GM12878 (cell line): ENCODE measurements around the gene LDB2. TPM values are rescaled to one million over a fixed set of nuclear protein-coding genes. Genes with fewer than 3 reads are reported as not detected.

Experiments
- ATAC-seq: fragments of 200-7000 bp; cut with Tn5 transposase; 3 replicates; pipeline ENCODE4 v1.9.1; 2020; ENCODE audit warnings: mild to moderate bottlenecking, moderate library complexity
- BruUV-seq: library from RNA; stranded (reverse); fragments of 400-500 nt; replicated peaks from 2 replicates; lab custom pipeline; 2021; lab: Mats Ljungman, UMichigan
- CTCF ChIA-PET: fragments of 300-600 bp; sonication (Branson Sonifier 250); formaldehyde crosslinking; extraction: SDS; loops from one replicate; lab custom pipeline; 2021; ENCODE audit warnings: inconsistent platforms; lab: Yijun Ruan, JAX
- POLR2A ChIA-PET: fragments of 350-600 bp; formaldehyde crosslinking; extraction: SDS; loops from one replicate; lab custom pipeline; 2021; ENCODE audit warnings: inconsistent platforms; lab: Charles Lee
- RAD21 ChIA-PET: fragments of 300-600 bp; sonication (Branson Sonifier 250); formaldehyde crosslinking; loops from one replicate; lab custom pipeline; 2023; ENCODE audit warnings: antibody characterized with exemption; ENCODE audit not compliant: unreplicated experiment; lab: Charles Lee
- SMC1A ChIA-PET: fragments of 300-600 bp; sonication (Branson Sonifier 250); formaldehyde crosslinking; loops from one replicate; lab custom pipeline; 2023; ENCODE audit not compliant: unreplicated experiment, uncharacterized antibody; lab: Charles Lee
- DNase-seq: peaks from one replicate; pipeline ENCODE4 v3.0.0-alpha.2; 2011; ENCODE audit warnings: low read depth, low spot score
- FAIRE-seq: peaks from 3 replicates; lab custom pipeline; 2011; peaks lifted over from hg19 to GRCh38; lab: Jason Lieb, UNC
- H2AFZ ChIP-seq: 2 replicates; pipeline ENCODE4 v1.6.0; 2011; ENCODE audit warnings: low read depth, low read length, control low read depth; ENCODE audit not compliant: control insufficient read depth
- H3K27ac ChIP-seq: 2 replicates; pipeline ENCODE4 v1.5.1; 2011; ENCODE audit warnings: control low read depth; ENCODE audit not compliant: control insufficient read depth, insufficient read depth
- H3K27me3 ChIP-seq, 2 experiments: replicated peaks in 1 of 2; 2 replicates each; pipeline versions ENCODE4 v1.6.0 to v1.6.1; 2011; ENCODE audit warnings: low read length in 1 of 2; ENCODE audit not compliant: control insufficient read depth in 2 of 2, insufficient read depth in 2 of 2
- H3K36me3 ChIP-seq, 2 experiments: 2 replicates each; pipeline ENCODE4 v1.5.1; 2011; ENCODE audit warnings: low read length in 1 of 2; ENCODE audit not compliant: control insufficient read depth in 2 of 2, insufficient read depth in 2 of 2
- H3K4me1 ChIP-seq: 2 replicates; pipeline ENCODE4 v1.6.1; 2011; ENCODE audit warnings: mild to moderate bottlenecking, low read length, moderate library complexity, mixed read lengths; ENCODE audit not compliant: control insufficient read depth, insufficient read depth
- H3K4me2 ChIP-seq: 2 replicates; pipeline ENCODE4 v1.6.0; 2011; ENCODE audit warnings: control low read depth; ENCODE audit not compliant: control insufficient read depth, insufficient read depth
- H3K4me3 ChIP-seq: fragments of 200-600 bp; sonication (generic); 2 replicates; pipeline ENCODE4 v1.5.1; 2016
- H3K79me2 ChIP-seq: 2 replicates; pipeline ENCODE4 v1.6.0; 2011; ENCODE audit warnings: low read length; ENCODE audit not compliant: control insufficient read depth, insufficient read depth
- H3K9ac ChIP-seq: 2 replicates; pipeline ENCODE4 v1.8.0; 2011; ENCODE audit warnings: low read length, control low read depth, mixed read lengths; ENCODE audit not compliant: control insufficient read depth, insufficient read depth
- H3K9me3 ChIP-seq: replicated peaks from 3 replicates; pipeline ENCODE4 v1.5.1; 2011; ENCODE audit warnings: mild to moderate bottlenecking, low read length; ENCODE audit not compliant: control insufficient read depth, insufficient read depth
- H4K20me1 ChIP-seq: 2 replicates; pipeline ENCODE4 v1.6.0; 2011; ENCODE audit not compliant: control insufficient read depth, insufficient read depth
- BACH1 ChIP-seq: fragments of 450-650 bp; IDR thresholded peaks from 2 replicates; pipeline ENCODE4 v1.6.1; 2017; ENCODE audit warnings: mild to moderate bottlenecking, borderline replicate concordance
- EED ChIP-seq: sonication (generic); IDR thresholded peaks from 2 replicates; pipeline ENCODE4 v1.6.1; 2016; ENCODE audit warnings: antibody characterized with exemption, low read depth
- ESRRA ChIP-seq: IDR thresholded peaks from 2 replicates; pipeline ENCODE4 v1.6.1; 2012; ENCODE audit warnings: mild to moderate bottlenecking, low read length, improper control_type of control experiment
- ETV6 ChIP-seq, 2 experiments: fragments of 450-650 bp in 1 of 2; IDR thresholded peaks in 1 of 2; conservative IDR thresholded peaks in 1 of 2; 2 replicates each; pipeline ENCODE4 v1.6.1; 2014; ENCODE audit warnings: antibody characterized with exemption in 1 of 2, borderline replicate concordance in 1 of 2, low read depth in 1 of 2, mild to moderate bottlenecking in 1 of 2, moderate library complexity in 1 of 2
- IRF4 ChIP-seq: IDR thresholded peaks from 2 replicates; pipeline ENCODE4 v1.6.1; 2011; ENCODE audit warnings: low read depth, low read length
- JUNB ChIP-seq: IDR thresholded peaks from 2 replicates; pipeline ENCODE4 v1.6.1; 2016; ENCODE audit warnings: antibody characterized with exemption, mild to moderate bottlenecking
- JUND ChIP-seq: IDR thresholded peaks from 2 replicates; pipeline ENCODE4 v1.6.1; 2012; ENCODE audit warnings: low read depth, mild to moderate bottlenecking, low read length, improper control_type of control experiment, moderate library complexity
- KDM1A ChIP-seq: fragments of 200-600 bp; sonication (generic); IDR thresholded peaks from 2 replicates; pipeline ENCODE4 v1.6.1; 2016; ENCODE audit warnings: borderline replicate concordance
- NFYA ChIP-seq: IDR thresholded peaks from 2 replicates; pipeline ENCODE4 v1.6.1; 2011; ENCODE audit warnings: low read depth, mild to moderate bottlenecking, low read length, improper control_type of control experiment, borderline replicate concordance
- NRF1 ChIP-seq: conservative IDR thresholded peaks from 2 replicates; pipeline ENCODE4 v1.6.1; 2011; ENCODE audit warnings: mild to moderate bottlenecking, low read depth, low read length, improper control_type of control experiment
- PAX5 ChIP-seq: IDR thresholded peaks from 2 replicates; pipeline ENCODE4 v1.6.1; 2011; ENCODE audit warnings: low read depth, low read length, borderline replicate concordance
- SIX5 ChIP-seq: IDR thresholded peaks from 2 replicates; pipeline ENCODE4 v1.6.1; 2011; ENCODE audit warnings: mild to moderate bottlenecking, low read depth, low read length, moderate library complexity; ENCODE audit not compliant: severe bottlenecking
- TCF7 ChIP-seq: IDR thresholded peaks from 2 replicates; pipeline ENCODE4 v1.6.1; 2014; ENCODE audit warnings: antibody characterized with exemption, borderline replicate concordance
- WGBS: methylation state at CpG from one replicate; pipeline ENCODE4 v1.1.6; 2016; ENCODE audit warnings: low lambda C conversion rate; ENCODE audit not compliant: insufficient replicate concordance, insufficient coverage; ENCODE audit errors: missing lambda C conversion rate; 5-methylcytosine and 5-hydroxymethylcytosine counted together
- in situ Hi-C: fragments of 300-500 bp; cut with MboI; formaldehyde crosslinking; loops from 9 replicates; pipeline ENCODE4 v1.14.3; 2018; ENCODE audit warnings: mixed read lengths
- intact Hi-C: fragments of 100-400 bp; cut with micrococcal nuclease; formaldehyde crosslinking; loops from one replicate; pipeline ENCODE4 v1.14.2; 2022; ENCODE audit not compliant: unreplicated experiment
- polyA plus RNA-seq, 11 experiments: library from polyadenylated mRNA; depleted of rRNA in 4 of 11; unstranded in 6 of 11; stranded (reverse) in 5 of 11; fragments of >200 nt; fragmentation: Nextera tagmentation in 4 of 11; fragmentation: Illumina TruSeq in 1 of 11; extraction: Ambion mirVana in 4 of 11; extraction: Trizol in 1 of 11; gene quantifications; 1 replicate in 1 of 11; 2 replicates in 10 of 11; pipeline versions ENCODE4 v1.2.1 to v1.2.3, GENCODE V29; 2011 to 2016; ENCODE audit warnings: inconsistent platforms in 2 of 11, missing spikeins in 2 of 11, low read depth in 1 of 11
- total RNA-seq, 4 experiments: library from RNA; depleted of rRNA in 3 of 4; stranded (reverse); fragments of >200 nt in 3 of 4; fragmentation: Illumina TruSeq in 1 of 4; extraction: Trizol in 1 of 4; gene quantifications; 2 replicates each; pipeline versions ENCODE4 v1.2.1 to v1.2.3, GENCODE V29; 2013 to 2021
- TF ChIP-seq, protein P1 (sequence below): IDR thresholded peaks from 2 replicates; pipeline ENCODE4 v1.6.1; 2012; ENCODE audit warnings: improper control_type of control experiment, low read depth, low read length; ENCODE audit not compliant: insufficient replicate concordance

LDB2 gene
- total and polyA plus RNA-seq, 10 of the 15 experiments (the other 5 are each of a cell fraction or from before 2014, with no cell fraction given): 0.15 TPM; not detected in 9

DNA sequence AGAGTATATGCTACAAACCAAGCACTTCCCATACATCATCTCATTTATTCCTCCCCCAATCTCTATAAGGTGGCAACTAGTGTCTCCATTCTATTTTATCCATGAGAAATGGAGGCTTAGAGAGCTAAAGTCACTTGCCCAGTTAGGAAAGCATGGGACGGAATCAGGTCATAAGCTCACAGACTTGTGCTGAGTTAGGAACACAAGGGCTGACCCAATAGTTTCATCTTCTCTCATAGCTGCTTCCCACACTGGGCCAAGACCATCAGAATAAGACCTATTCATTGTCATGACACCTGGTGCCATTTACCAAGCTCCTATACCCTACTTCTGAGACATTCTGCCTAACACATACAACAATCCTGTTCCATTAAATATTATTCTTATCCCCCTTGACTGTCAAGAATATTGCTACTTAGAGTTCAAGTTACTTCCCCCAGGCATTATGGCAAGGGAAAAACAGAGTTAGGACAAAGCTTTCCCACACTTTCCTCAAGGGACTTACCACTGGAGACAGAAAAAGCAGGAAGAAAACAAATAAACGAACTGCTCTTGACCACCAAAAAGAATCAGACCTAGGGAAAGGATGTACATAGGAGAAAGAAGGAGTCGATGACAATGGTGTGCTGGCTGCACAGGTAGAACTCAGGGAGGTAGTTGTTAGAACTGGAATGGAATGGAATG is 167.8 kb downstream of the LDB2 start:
- TF ChIP-seq TCF7 (no peak), BACH1 (no peak), KDM1A (no peak), JUNB (no peak), JUND (no peak), ESRRA (no peak), EED (no peak), IRF4 (no peak), ETV6 (conservative IDR thresholded peaks at IDR 0.05 in 1 of 2, IDR thresholded peaks at IDR 0.05 in 1 of 2; ENCODE audit: borderline replicate concordance in 1 of 2, low read depth in 1 of 2) (no peak), PAX5 (no peak), NFYA (no peak), NRF1 (no peak), SIX5 (no peak)
- TF ChIP-seq, protein P1, sequence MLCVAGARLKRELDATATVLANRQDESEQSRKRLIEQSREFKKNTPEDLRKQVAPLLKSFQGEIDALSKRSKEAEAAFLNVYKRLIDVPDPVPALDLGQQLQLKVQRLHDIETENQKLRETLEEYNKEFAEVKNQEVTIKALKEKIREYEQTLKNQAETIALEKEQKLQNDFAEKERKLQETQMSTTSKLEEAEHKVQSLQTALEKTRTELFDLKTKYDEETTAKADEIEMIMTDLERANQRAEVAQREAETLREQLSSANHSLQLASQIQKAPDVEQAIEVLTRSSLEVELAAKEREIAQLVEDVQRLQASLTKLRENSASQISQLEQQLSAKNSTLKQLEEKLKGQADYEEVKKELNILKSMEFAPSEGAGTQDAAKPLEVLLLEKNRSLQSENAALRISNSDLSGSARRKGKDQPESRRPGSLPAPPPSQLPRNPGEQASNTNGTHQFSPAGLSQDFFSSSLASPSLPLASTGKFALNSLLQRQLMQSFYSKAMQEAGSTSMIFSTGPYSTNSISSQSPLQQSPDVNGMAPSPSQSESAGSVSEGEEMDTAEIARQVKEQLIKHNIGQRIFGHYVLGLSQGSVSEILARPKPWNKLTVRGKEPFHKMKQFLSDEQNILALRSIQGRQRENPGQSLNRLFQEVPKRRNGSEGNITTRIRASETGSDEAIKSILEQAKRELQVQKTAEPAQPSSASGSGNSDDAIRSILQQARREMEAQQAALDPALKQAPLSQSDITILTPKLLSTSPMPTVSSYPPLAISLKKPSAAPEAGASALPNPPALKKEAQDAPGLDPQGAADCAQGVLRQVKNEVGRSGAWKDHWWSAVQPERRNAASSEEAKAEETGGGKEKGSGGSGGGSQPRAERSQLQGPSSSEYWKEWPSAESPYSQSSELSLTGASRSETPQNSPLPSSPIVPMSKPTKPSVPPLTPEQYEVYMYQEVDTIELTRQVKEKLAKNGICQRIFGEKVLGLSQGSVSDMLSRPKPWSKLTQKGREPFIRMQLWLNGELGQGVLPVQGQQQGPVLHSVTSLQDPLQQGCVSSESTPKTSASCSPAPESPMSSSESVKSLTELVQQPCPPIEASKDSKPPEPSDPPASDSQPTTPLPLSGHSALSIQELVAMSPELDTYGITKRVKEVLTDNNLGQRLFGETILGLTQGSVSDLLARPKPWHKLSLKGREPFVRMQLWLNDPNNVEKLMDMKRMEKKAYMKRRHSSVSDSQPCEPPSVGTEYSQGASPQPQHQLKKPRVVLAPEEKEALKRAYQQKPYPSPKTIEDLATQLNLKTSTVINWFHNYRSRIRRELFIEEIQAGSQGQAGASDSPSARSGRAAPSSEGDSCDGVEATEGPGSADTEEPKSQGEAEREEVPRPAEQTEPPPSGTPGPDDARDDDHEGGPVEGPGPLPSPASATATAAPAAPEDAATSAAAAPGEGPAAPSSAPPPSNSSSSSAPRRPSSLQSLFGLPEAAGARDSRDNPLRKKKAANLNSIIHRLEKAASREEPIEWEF: no peak
- ATAC-seq: no peak
- Histone ChIP-seq H3K79me2 (no peaks in the 10 kb centered on the region), H3K27ac (no peak overlapping the region), H3K9ac (no peak overlapping the region), H3K4me3 (no peak overlapping the region), H3K9me3 (no peaks in the 10 kb centered on the region), H3K4me2 (no peak overlapping the region), H3K4me1 (no peaks in the 10 kb centered on the region), H2AFZ (no peak overlapping the region), H3K27me3 (no peaks in the 10 kb centered on the region), H4K20me1 (no peaks in the 10 kb centered on the region), H3K36me3 (no peaks in the 10 kb centered on the region)
- FAIRE-seq: no peak
- ChIA-PET CTCF (no interaction called here), RAD21 (no interaction called here), POLR2A (no interaction called here), SMC1A (no interaction called here)
- in situ Hi-C loops: no loop called here
- no peak for DNase-seq
- no TSS peak for BruUV-seq
- WGBS: 19% methylated on average over 3 of the region's 3 CpGs
- intact Hi-C loops: no loop called here
